Neural progenitor cell (in vitro differentiated cells): ENCODE results near the gene GRHL1. TPM values are rescaled to one million over a fixed set of nuclear protein-coding genes. Genes with fewer than 3 reads are reported as not detected.

Source experiments
- DNase-seq: peaks from one replicate; pipeline ENCODE4 v3.0.0-alpha.2; 2016; ENCODE audit warnings: low spot score
- H2AFZ ChIP-seq: fragments of 200-600 bp; sonication (generic); replicated peaks from 2 replicates; pipeline ENCODE4 v1.6.1; 2016; ENCODE audit warnings: antibody characterized with exemption
- H3F3A ChIP-seq: fragments of 200-600 bp; sonication (generic); 2 replicates; pipeline ENCODE4 v1.6.1; 2016; ENCODE audit warnings: antibody characterized with exemption, low read depth
- H3K27ac ChIP-seq: fragments of 200-600 bp; sonication (generic); 2 replicates; pipeline ENCODE4 v1.5.1; 2016; ENCODE audit warnings: mild to moderate bottlenecking
- H3K27me3 ChIP-seq: fragments of 200-600 bp; sonication (generic); 2 replicates; pipeline ENCODE4 v1.6.1; 2016; ENCODE audit warnings: mild to moderate bottlenecking, moderate library complexity
- H3K36me3 ChIP-seq: fragments of 200-600 bp; sonication (generic); 2 replicates; pipeline ENCODE4 v1.5.1; 2016
- H3K4me1 ChIP-seq: fragments of 200-600 bp; sonication (generic); 2 replicates; pipeline ENCODE4 v1.6.1; 2016; ENCODE audit warnings: mixed run types
- H3K4me2 ChIP-seq: fragments of 200-600 bp; sonication (generic); 2 replicates; pipeline ENCODE4 v1.6.1; 2016
- H3K4me3 ChIP-seq: fragments of 200-600 bp; sonication (generic); 2 replicates; pipeline ENCODE4 v1.5.1; 2016
- H3K79me2 ChIP-seq: fragments of 200-600 bp; sonication (generic); 2 replicates; pipeline ENCODE4 v1.6.1; 2016; ENCODE audit warnings: low read depth
- H3K9ac ChIP-seq: fragments of 200-600 bp; sonication (generic); 2 replicates; pipeline ENCODE4 v1.6.1; 2016
- H3K9me3 ChIP-seq: fragments of 200-600 bp; sonication (generic); 2 replicates; pipeline ENCODE4 v1.5.1; 2016; ENCODE audit warnings: low read depth
- H4K20me1 ChIP-seq: fragments of 200-600 bp; sonication (generic); 2 replicates; pipeline ENCODE4 v1.6.1; 2016; ENCODE audit warnings: low read depth
- H3K27ac Mint-ChIP-seq: 3 replicates; pipeline ENCODE4 v1.8.0; 2021; ENCODE audit warnings: mixed read lengths
- H3K27me3 Mint-ChIP-seq: 2 replicates; pipeline ENCODE4 v1.8.0; 2022; ENCODE audit warnings: low read depth, mild to moderate bottlenecking, inconsistent platforms, moderate library complexity, mixed read lengths; ENCODE audit not compliant: insufficient read depth
- H3K36me3 Mint-ChIP-seq: 3 replicates; pipeline ENCODE4 v1.8.0; 2021; ENCODE audit warnings: mixed read lengths
- H3K4me1 Mint-ChIP-seq: 3 replicates; pipeline ENCODE4 v1.8.0; 2021; ENCODE audit warnings: mixed read lengths
- H3K4me3 Mint-ChIP-seq: 3 replicates; pipeline ENCODE4 v1.8.0; 2021; ENCODE audit warnings: mild to moderate bottlenecking, moderate library complexity, mixed read lengths
- H3K9me3 Mint-ChIP-seq: 3 replicates; pipeline ENCODE4 v1.8.0; 2020; ENCODE audit warnings: mixed read lengths
- CTCF ChIP-seq: fragments of 200-600 bp; sonication (generic); IDR thresholded peaks from 2 replicates; pipeline ENCODE4 v1.5.1; 2017; ENCODE audit warnings: antibody characterized with exemption, mild to moderate bottlenecking
- EZH2 ChIP-seq: fragments of 200-600 bp; sonication (generic); IDR thresholded peaks from 2 replicates; pipeline ENCODE4 v1.6.1; 2017; ENCODE audit warnings: antibody characterized with exemption, mild to moderate bottlenecking, moderate library complexity
- EZH2phosphoT487 ChIP-seq: fragments of 200-600 bp; sonication (generic); IDR thresholded peaks from 2 replicates; pipeline ENCODE4 v1.6.1; 2017; ENCODE audit warnings: antibody characterized with exemption
- total RNA-seq: library from RNA; depleted of rRNA; stranded (reverse); fragments of >200 nt; gene quantifications from 2 replicates; pipeline ENCODE4 v1.2.3, GENCODE V29; 2015; ENCODE audit warnings: low replicate concordance

Gene GRHL1
- total RNA-seq, 1 donor from 2014 or later = 5.8 TPM

DNA sequence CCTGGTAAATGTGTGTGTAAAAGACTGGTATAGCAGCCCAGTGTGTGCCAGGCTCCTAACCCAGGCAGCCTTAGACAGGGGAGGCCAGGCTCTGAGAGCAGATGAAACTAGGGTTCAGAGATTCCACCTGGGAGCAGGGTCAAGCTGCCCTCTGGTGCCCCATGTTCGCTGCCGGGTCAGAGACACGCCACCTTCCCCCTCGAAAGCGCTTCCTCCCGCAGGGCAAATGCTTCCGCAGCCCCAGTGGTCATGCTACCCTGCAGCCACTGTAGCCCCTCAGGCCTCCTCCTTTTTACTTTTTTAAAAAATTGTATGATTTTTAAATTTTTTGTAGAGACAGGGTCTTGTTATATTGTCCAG, 81.2 kb downstream of the GRHL1 start:
- Histone ChIP-seq H2AFZ (no peak overlapping the region), H3K36me3 (no peaks in the 10 kb centered on the region), H3K4me2 (no peak overlapping the region), H3K4me1 (peaks cover 19% of the 10 kb centered on the region), H3F3A (no peaks in the 10 kb centered on the region), H3K79me2 (no peaks in the 10 kb centered on the region), H3K4me3 (no peak overlapping the region), H3K9me3 (no peaks in the 10 kb centered on the region), H3K27ac (no peak overlapping the region), H3K9ac (no peak overlapping the region), H3K27me3 (no peaks in the 10 kb centered on the region), H4K20me1 (no peaks in the 10 kb centered on the region)
- Mint-ChIP-seq H3K27me3 (peaks cover 5% of the 10 kb centered on the region), H3K4me1 (peaks cover 27% of the 10 kb centered on the region), H3K27ac (peak overlapping the region; percentile 63), H3K4me3 (no peak overlapping the region), H3K36me3 (no peaks in the 10 kb centered on the region), H3K9me3 (no peaks in the 10 kb centered on the region)
- TF ChIP-seq EZH2phosphoT487 (no peak), EZH2 (no peak), CTCF (no peak)
- no peak for DNase-seq

GRCh38 chr2:10033251-10034006, 81.9 kb downstream of the GRHL1 start:
- peak overlapping the region; percentile 76 for H3K27ac Mint-ChIP-seq
- no peaks in the 10 kb centered on the region for H3K27me3 ChIP-seq

DNA sequence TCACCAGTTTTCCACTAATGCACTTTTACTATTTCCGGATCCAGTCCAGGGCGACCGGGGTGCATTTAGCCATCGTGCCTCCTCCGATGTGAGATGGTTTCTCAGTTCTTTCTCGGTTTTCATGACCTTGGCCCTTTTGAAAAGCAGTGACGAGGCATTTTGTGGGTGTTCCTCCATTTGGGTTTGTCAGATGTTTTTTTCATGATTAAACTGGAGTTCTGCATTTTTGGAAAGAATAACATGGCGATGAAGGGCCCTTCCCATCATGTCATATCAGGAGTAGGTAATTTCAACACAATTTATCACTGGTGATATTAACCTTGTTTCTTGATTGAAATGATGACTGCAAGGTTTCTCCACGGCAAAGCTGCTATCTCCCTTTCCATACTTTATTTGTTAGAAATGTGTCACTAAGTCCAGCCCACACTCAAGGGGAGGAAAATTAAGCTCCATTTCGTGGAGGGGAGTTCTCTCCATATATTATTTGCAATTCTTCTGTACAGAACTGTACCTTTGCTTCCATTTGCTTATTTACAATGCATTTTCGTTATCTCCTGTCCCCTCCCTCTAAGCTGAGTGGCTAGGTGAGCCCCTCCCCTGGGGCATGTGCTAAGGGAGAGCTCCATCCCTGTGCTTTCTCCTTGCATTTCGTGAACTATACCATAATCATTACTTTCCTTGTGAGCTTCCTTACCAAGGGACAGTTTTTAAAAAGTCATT, 83.0 kb downstream of the GRHL1 start:
- Histone ChIP-seq H3K9me3 (no peaks in the 10 kb centered on the region), H3K27ac (no peak overlapping the region), H3K27me3 (no peaks in the 10 kb centered on the region), H3K4me3 (no peak overlapping the region), H3K9ac (no peak overlapping the region), H4K20me1 (no peaks in the 10 kb centered on the region), H3K4me1 (peaks cover 9% of the 10 kb centered on the region), H3F3A (peaks cover 3% of the 10 kb centered on the region), H3K36me3 (no peaks in the 10 kb centered on the region), H3K79me2 (no peaks in the 10 kb centered on the region), H2AFZ (no peak overlapping the region), H3K4me2 (no peak overlapping the region)
- no peak for DNase-seq
- Mint-ChIP-seq H3K27me3 (peaks cover 5% of the 10 kb centered on the region), H3K4me1 (peaks cover 23% of the 10 kb centered on the region), H3K9me3 (no peaks in the 10 kb centered on the region), H3K36me3 (no peaks in the 10 kb centered on the region), H3K4me3 (no peak overlapping the region), H3K27ac (no peak overlapping the region)
- TF ChIP-seq EZH2phosphoT487 (no peak), CTCF (no peak), EZH2 (no peak)

More at GRCh38 chr2:10033251-10034006, 81.9 kb downstream of the GRHL1 start:
- Mint-ChIP-seq H3K9me3 (no peaks in the 10 kb centered on the region), H3K4me1 (peaks cover 22% of the 10 kb centered on the region), H3K36me3 (no peaks in the 10 kb centered on the region), H3K27me3 (peaks cover 5% of the 10 kb centered on the region), H3K4me3 (no peak overlapping the region)
- Histone ChIP-seq H3K79me2 (no peaks in the 10 kb centered on the region), H3K9ac (no peak overlapping the region), H2AFZ (no peak overlapping the region), H3F3A (no peaks in the 10 kb centered on the region), H4K20me1 (no peaks in the 10 kb centered on the region), H3K36me3 (no peaks in the 10 kb centered on the region), H3K27ac (no peak overlapping the region), H3K9me3 (no peaks in the 10 kb centered on the region), H3K4me1 (peaks cover 19% of the 10 kb centered on the region), H3K4me3 (no peak overlapping the region), H3K4me2 (no peak overlapping the region)
- TF ChIP-seq CTCF (no peak), EZH2phosphoT487 (no peak), EZH2 (no peak)
- no peak for DNase-seq
